HS-5 (cell line): ENCODE measurements around the gene CISH.

ENCODE experiments used
- DNase-seq: peaks from one replicate; pipeline ENCODE4 v3.0.0-alpha.2; 2012; ENCODE audit warnings: low read depth

Gene CISH

GRCh38 chr3:50637011-50637410, 25.4 kb upstream of the CISH start:
- no peak for DNase-seq

GRCh38 chr3:50635066-50635465, 23.5 kb upstream of the CISH start:
- no peak for DNase-seq

- no peak for DNase-seq
These were observed 21.7 kb upstream of the CISH start for GRCh38 chr3:50633230-50633790.

- no peak for DNase-seq
These were observed 20.9 kb upstream of the CISH start for GRCh38 chr3:50632450-50632849.

- DNase-seq: no peak
These were observed 19.3 kb upstream of the CISH start for GRCh38 chr3:50630877-50631276.

GRCh38 chr3:50630394-50630793, 18.8 kb upstream of the CISH start:
- no peak for DNase-seq

- no peak for DNase-seq
These were observed 17.0 kb upstream of the CISH start for GRCh38 chr3:50628601-50629000.

GRCh38 chr3:50627407-50628051, 16.0 kb upstream of the CISH start:
- peak; percentile 76 for DNase-seq

GRCh38 chr3:50626401-50626800, 14.8 kb upstream of the CISH start:
- DNase-seq: no peak

GRCh38 chr3:50625231-50626182, 13.9 kb upstream of the CISH start:
- no peak for DNase-seq

GRCh38 chr3:50624634-50625033, 13.1 kb upstream of the CISH start:
- no peak for DNase-seq

- no peak for DNase-seq
These were observed 12.4 kb upstream of the CISH start for GRCh38 chr3:50623840-50624474.

GRCh38 chr3:50622881-50623280, 11.3 kb upstream of the CISH start:
- DNase-seq: no peak

- DNase-seq: no peak
These were observed 9.2 kb upstream of the CISH start for GRCh38 chr3:50620820-50621219.

- DNase-seq: no peak
These were observed 8.8 kb upstream of the CISH start for GRCh38 chr3:50620420-50620819.

GRCh38 chr3:50617911-50618481, 6.4 kb upstream of the CISH start:
- DNase-seq: no peak

- DNase-seq: no peak
These were observed 5.7 kb upstream of the CISH start, which contains the start of gene MAPKAPK3 for GRCh38 chr3:50617096-50617791. TSS of gene MAPKAPK3 (plus strand) at chr3:50617151. CDS start at chr3:50617566, 415 bp downstream.

- DNase-seq: peak; percentile 55
These were observed 5.2 kb upstream of the CISH start for GRCh38 chr3:50616770-50617095.

GRCh38 chr3:50616003-50616769, 4.6 kb upstream of the CISH start:
- DNase-seq: peak; percentile 54

GRCh38 chr3:50615190-50615589, 3.6 kb upstream of the CISH start:
- no peak for DNase-seq
